HG02642 (cell line): ENCODE results near the gene SLC25A51.

Source experiments
- ATAC-seq: cut with Tn5 transposase; IDR thresholded peaks from one replicate; pipeline ENCODE4 v1.9.1; 2021; ENCODE audit warnings: mild to moderate bottlenecking; ENCODE audit not compliant: unreplicated experiment, poor library complexity

SLC25A51 gene

DNA sequence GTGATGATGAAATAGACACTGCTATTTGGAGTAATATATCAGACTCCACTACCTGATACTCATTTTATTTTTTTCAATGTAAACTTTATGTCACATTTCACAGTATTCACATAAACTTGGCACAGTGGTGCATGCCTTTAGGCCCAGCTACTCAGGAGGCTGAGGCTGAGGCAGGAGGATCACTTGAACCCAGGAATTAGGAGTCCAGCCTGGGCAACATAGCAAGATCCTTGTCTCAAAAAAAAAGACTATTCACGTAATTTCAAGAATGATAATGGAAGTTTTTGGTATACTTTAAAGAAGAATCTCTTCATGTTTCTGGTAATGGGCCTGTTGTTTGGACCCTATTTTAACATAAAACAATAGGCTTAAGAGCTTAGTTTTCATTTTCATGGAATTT, 47.4 kb downstream of the SLC25A51 start:
- no peak for ATAC-seq

DNA sequence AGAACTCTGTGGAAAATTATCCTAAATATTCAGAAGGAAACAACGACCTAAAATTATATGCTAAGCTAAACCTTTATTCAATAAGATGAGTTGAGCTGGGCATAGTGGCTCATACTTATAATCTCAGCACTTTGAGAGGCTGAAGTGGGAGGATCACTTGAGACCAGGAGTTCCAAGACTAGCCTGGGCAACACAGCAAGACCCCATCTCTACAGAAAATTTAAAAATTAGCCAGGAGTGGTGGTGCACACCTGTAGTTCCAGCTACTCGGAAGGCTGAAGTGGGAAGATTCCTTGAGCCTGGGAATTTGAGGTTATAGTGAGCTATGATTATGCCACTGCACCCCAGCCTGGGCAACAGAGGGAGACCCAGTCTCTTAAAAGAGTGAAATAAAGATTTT, 51.7 kb downstream of the SLC25A51 start:
- no peak for ATAC-seq

DNA sequence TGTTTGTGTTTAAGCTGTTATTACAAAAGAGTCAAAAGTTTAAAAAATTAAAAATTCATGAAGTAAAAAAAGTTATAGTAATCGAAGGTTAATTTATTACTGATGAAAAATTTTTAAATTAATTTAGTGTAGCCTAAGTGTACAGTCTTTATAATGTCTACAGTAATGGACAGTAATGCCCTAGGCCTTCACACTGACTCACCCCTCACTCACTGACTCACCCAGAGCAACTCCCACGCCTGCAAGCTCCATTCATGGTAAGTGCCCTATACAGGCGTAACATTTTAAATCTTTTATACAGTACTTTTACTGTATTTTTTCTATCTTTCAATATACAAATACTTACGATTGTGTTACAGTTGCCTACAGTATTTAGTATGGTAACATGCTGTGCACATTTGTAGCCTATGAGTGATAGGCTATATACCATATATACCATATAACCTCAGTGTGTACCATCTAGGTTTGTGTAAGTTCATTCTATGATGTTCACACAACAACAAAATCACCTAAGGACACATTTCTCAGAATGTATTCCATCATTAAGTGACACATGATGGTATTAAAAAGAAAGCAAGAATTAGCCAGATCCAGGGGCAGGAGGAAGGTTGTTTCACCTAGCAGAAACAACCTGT, 63.2 kb downstream of the SLC25A51 start:
- ATAC-seq: no peak

DNA sequence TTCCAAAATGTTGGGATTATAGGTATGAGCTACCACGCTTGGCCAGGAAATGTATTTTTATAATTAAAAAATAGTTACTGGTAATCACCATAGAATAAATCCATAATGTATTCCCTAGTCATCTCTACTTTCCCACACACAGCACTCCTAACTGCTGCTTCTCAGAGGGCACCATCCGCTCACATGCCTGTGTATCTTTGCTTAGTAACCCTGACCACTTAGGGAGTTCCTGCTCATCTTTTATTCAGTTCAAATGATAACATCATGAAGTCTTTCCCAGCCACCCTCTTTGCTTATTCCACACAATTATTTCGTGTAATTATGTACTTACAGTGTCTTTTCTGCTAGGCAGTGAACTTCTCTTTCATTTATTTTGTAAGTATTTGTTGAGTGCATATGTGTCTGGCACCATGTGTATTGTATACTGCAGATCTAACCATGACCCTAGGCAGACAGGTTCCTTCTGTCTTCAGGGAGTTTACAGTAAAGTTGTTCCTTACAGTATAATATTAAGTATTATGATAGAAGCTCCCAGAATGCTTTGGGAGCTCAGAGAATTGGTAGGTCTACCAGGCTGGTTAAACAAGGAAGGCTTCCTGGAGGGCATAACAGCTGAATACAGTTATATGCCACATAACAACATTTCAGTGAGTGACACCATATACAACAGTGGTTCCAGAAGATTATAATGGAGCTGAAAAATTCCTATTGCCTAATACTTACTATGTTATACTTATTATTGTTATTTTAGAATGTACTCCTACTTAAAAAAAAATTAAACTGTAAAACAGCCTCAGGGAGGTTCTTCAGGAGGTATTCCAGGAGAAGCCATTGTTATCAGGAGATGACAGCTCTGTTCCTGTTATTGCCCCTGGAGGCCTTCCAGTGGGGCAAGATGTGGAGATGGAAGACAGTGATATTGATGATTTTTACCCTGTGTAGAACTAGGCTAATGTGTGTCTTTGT, 64.1 kb downstream of the SLC25A51 start:
- no peak for ATAC-seq
